ENCODE data around the gene CCDC142.
A peak's percentile ranks its signal among the peaks of the same experiment; 100 is the strongest.
"Not testable (repeated sequence)": the region's sequence is repeated elsewhere in the genome, so short reads cannot be mapped to it uniquely, and the experiment has no call there.

Gene CCDC142

DNA sequence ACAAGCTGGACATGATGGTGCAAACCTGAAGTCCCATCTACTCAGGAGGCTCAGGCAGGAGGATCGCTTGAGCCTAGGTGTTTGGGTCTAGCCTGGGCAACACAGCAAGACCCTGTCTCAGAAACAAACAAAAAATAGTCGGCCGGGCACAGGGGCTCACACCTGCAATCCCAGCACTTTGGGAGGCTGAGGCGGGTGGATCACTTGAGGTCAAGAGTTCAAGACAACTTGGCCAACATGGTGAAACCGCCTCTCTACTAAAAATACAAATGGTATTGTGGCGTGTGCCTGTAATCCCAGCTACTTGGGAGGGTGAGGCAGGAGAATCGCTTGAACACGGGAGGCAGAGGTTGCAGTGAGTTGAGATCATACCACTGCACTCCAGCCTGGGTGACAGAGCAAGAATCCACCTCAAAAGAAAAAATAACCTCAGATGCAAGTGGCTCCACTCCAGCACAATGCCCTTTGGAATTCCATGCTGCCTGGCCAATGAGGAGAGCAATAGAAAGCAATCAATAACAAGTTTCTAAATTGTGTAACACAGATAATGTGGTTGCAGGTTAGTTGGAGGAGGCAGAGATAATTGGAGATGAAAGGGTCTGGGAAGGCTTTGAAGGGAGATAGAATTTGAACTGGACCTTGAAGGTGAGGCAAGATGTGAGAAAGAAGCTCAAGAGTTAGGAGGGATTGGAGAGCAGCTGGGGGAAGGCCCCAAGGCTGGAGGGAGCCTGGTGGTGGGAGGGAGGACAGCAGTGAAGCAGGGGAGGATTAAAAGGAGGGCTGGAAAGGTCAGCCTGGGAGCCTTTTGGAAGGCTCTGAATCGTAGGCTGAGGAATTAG, 6.1 kb upstream of the CCDC142 start:
- peaks cover 54% of the 10 kb centered on the region for H3K36me3 Mint-ChIP-seq (ENCODE audit: low read depth)
- no peaks in the 10 kb centered on the region for H3K4me1 Mint-ChIP-seq
- no peak for DNase-seq
- no peak overlapping the region for H3K27ac Mint-ChIP-seq
- TF ChIP-seq, protein P1, sequence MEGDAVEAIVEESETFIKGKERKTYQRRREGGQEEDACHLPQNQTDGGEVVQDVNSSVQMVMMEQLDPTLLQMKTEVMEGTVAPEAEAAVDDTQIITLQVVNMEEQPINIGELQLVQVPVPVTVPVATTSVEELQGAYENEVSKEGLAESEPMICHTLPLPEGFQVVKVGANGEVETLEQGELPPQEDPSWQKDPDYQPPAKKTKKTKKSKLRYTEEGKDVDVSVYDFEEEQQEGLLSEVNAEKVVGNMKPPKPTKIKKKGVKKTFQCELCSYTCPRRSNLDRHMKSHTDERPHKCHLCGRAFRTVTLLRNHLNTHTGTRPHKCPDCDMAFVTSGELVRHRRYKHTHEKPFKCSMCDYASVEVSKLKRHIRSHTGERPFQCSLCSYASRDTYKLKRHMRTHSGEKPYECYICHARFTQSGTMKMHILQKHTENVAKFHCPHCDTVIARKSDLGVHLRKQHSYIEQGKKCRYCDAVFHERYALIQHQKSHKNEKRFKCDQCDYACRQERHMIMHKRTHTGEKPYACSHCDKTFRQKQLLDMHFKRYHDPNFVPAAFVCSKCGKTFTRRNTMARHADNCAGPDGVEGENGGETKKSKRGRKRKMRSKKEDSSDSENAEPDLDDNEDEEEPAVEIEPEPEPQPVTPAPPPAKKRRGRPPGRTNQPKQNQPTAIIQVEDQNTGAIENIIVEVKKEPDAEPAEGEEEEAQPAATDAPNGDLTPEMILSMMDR (IDR thresholded peaks at IDR 0.05), result no peak
- no peak overlapping the region for H3K4me3 Mint-ChIP-seq
- no peaks in the 10 kb centered on the region for H3K9me3 Mint-ChIP-seq
- H3K27me3 Mint-ChIP-seq (ENCODE audit: low read depth, poor library complexity), result no peaks in the 10 kb centered on the region

DNA sequence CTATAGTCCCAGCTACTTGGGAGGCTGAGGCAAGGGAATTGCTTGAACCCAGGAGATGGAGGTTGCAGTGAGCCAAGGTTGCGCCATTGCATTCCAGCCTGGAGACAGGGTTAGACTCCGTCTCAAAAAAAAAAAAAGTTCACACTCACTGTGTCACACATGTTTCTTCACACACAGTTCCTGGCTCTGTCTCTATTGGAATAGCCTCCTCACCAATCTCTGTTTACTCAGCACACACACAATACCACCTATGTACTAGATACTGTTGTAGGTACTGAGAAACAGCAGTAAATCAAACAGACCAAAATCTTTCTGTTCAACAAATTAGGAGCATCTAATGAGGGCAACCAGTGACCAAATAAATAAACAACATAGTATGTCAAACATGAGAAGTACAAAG, 3.3 kb upstream of the CCDC142 start:
- H3K36me3 Mint-ChIP-seq (ENCODE audit: low read depth), result peaks cover 35% of the 10 kb centered on the region
- H3K27me3 Mint-ChIP-seq (ENCODE audit: low read depth, poor library complexity), result peaks cover 2% of the 10 kb centered on the region
- H3K9me3 Mint-ChIP-seq, result no peaks in the 10 kb centered on the region
- no peak overlapping the region for H3K27ac Mint-ChIP-seq
- peaks cover 16% of the 10 kb centered on the region for H3K4me1 Mint-ChIP-seq
- H3K4me3 Mint-ChIP-seq, result no peak overlapping the region
- no peak for DNase-seq
- TF ChIP-seq, protein P1 (IDR thresholded peaks at IDR 0.05), result no peak

DNA sequence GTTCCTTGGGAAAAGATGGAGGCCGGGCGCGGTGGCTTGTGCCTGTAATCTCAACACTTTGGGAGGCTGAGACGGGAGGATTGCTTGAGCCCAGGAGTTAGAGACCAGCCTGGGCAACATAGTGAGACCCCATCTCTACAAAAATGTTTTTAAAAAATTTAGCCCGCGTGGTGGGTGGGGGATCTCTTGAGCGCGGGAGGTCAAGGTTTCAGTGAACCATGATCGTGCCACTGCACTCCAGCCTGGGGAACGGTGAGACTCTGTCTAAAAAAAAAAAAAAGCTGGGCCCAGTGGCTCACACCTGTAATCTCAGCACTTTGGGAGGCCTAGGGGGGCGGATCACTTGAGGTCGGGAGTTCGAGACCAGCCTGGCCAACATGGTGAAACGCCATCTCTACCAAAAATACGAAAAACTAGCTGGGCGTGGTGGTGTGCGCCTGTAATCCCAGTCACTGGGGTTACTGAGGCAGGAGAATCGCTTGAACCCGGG, 922 bp upstream of the CCDC142 start:
- Mint-ChIP-seq H3K36me3 (ENCODE audit: low read depth) (peaks cover 32% of the 10 kb centered on the region), H3K4me3 (peak overlapping the region; percentile 94), H3K4me1 (peaks cover 34% of the 10 kb centered on the region), H3K27ac (peak overlapping the region; percentile 68)
- H3K9me3 Mint-ChIP-seq; DNase-seq; H3K27me3 Mint-ChIP-seq (ENCODE audit: low read depth, poor library complexity): not testable (repeated sequence)

DNA sequence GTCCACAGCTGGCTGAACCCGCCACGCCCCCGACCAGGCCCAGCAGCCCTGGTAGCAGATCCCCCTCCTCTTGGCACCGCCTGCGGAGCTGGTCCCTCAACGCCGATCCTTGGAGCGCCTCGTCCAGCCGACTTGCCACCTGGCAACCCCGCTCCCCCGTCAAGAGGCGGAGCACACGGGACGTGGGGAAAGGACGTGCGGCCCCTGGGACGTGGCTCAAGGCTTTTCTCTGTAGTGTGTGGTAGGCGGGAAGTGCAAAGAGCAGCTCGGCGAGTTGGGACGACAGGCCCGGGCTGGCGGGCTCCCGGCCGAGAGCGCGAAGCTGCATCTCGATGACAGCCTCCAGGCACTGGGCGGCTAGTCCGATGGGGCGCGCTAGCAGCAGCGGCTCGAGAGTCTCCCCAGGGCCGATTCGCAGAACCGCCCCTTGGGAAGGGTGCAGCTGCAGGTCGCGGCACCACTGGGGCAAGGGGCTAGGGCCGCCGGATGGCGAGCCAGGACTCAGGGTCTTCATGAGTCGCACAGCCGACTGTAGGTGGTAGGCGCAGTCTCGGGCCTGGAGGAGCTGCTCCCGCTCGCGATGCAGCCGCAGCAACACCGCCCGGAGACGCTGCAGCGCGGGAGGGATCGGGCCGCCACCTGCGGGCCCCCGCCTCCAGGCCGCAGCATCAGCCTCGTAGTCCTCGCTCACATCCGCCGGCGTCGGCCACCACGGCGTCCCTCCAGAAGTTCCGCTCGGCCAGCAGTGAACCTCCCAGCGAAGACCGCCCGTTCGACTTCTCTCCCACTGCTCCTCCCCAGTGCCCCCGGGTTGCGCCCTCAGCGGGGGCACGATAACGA, 617 bp downstream of the CCDC142 start:
- TF ChIP-seq, protein P1 (IDR thresholded peaks at IDR 0.05), result no peak
- Mint-ChIP-seq H3K27ac (peak overlapping the region; percentile 84), H3K4me3 (peak overlapping the region; percentile 94), H3K9me3 (no peaks in the 10 kb centered on the region), H3K36me3 (ENCODE audit: low read depth) (peaks cover 36% of the 10 kb centered on the region), H3K4me1 (peaks cover 34% of the 10 kb centered on the region), H3K27me3 (ENCODE audit: low read depth, poor library complexity) (peaks cover 5% of the 10 kb centered on the region)
- peak; percentile 68 for DNase-seq

DNA sequence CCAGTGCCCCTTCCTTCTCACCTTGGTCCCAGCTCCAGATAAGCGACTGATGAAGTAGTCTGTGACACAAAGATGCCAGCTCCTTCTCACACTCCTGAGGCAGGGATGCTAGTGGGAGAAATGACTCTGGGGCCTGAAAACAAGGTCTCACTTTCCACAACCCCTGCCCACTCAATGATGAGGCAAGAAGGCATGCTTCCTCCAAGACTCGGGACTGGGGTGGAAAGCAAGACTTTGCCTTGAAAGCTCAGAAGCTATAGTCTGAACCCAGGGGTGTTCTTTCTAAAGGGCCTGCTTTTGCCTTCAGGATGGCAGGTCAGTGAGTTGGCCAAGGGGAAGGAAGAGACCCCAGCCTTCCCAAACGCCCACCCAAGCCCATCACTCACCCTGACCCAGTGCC, 1.4 kb downstream of the CCDC142 start:
- Mint-ChIP-seq H3K27ac (no peak overlapping the region), H3K9me3 (no peaks in the 10 kb centered on the region), H3K27me3 (ENCODE audit: low read depth, poor library complexity) (peaks cover 5% of the 10 kb centered on the region), H3K36me3 (ENCODE audit: low read depth) (peaks cover 31% of the 10 kb centered on the region), H3K4me1 (peaks cover 34% of the 10 kb centered on the region), H3K4me3 (peak overlapping the region; percentile 94)
- TF ChIP-seq, protein P1 (IDR thresholded peaks at IDR 0.05), result no peak
- no peak for DNase-seq

DNA sequence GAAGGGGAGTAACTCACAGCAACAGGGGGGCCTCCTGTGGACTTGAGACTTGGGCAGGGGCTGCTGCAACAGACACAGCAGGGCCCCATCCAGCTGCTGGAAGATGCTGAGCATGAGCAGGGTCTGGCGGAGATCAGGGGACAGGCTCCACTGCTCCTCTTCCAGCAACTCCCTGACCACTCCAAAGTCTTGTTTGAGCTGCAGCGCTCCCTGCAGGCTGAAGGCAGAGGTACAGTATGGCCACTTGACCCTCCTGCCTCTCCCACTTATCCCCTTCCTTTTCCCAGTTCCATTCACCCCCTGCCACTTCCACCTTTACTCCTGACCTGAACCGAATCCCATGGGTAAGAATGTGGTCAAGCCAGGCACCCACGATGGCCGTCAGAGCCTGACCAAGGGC, 7.9 kb downstream of the CCDC142 start:
- peaks cover 5% of the 10 kb centered on the region for H3K27me3 Mint-ChIP-seq (ENCODE audit: low read depth, poor library complexity)
- peaks cover 37% of the 10 kb centered on the region for H3K36me3 Mint-ChIP-seq (ENCODE audit: low read depth)
- H3K27ac Mint-ChIP-seq, result peak overlapping the region; percentile 40
- H3K4me3 Mint-ChIP-seq, result no peak overlapping the region
- TF ChIP-seq, protein P1 (IDR thresholded peaks at IDR 0.05), result no peak
- DNase-seq, result peak; percentile 38
- peaks cover 34% of the 10 kb centered on the region for H3K4me1 Mint-ChIP-seq
- H3K9me3 Mint-ChIP-seq, result no peaks in the 10 kb centered on the region
